Activated CD4-positive, alpha-beta T cell treated with anti-CD3 and anti-CD28 coated beads, Interleukin-2, amount 50 U/mL, for 24 hours (primary cell): ENCODE data around the gene CFAP69.
"Not testable (repeated sequence)": the region's sequence is repeated elsewhere in the genome, so short reads cannot be mapped to it uniquely, and the experiment has no call there.

Source experiments
- DNase-seq, 2 donors: peaks; one replicate each; pipeline ENCODE4 v3.0.0-alpha.2; 2020; ENCODE audit warnings: low read depth in 1 of 2, low spot score in 1 of 2

CFAP69 gene

GRCh38 chr7:90334926-90335325 is 90.0 kb downstream of the CFAP69 start:
- DNase-seq = not testable (repeated sequence)

GRCh38 chr7:90337106-90337505 is 92.1 kb downstream of the CFAP69 start:
- no peak for DNase-seq

- no peak for DNase-seq
Observed at GRCh38 chr7:90345016-90345415, 100.0 kb downstream of the CFAP69 start.

GRCh38 chr7:90345595-90346335 is 100.8 kb downstream of the CFAP69 start:
- no peak for DNase-seq

GRCh38 chr7:90346336-90347125 is 101.6 kb downstream of the CFAP69 start, which contains the start of gene GTPBP10:
Gene GTPBP10, plus strand, starts transcription at chr7:90346716. Its CDS starts 26 bp downstream, at chr7:90346742.
- peak; percentile 94 for DNase-seq

GRCh38 chr7:90347759-90348158 is 102.8 kb downstream of the CFAP69 start:
- no peak for DNase-seq

GRCh38 chr7:90349305-90349704 is 104.3 kb downstream of the CFAP69 start:
- no peak for DNase-seq

GRCh38 chr7:90350032-90350431 is 105.1 kb downstream of the CFAP69 start:
- not testable (repeated sequence) for DNase-seq

- no peak for DNase-seq
Observed at GRCh38 chr7:90351987-90352386, 107.0 kb downstream of the CFAP69 start.
